Adrenal gland (tissue), 12 donors: ENCODE results near the gene LMTK2. TPM values are rescaled to one million over a fixed set of nuclear protein-coding genes. Genes with fewer than 3 reads are reported as not detected.

Source experiments
- DNase-seq, 7 donors: peaks; one replicate each; pipeline ENCODE4 v3.0.0-alpha.2; 2019 to 2020
- H3K27ac ChIP-seq, 5 donors: fragments of 200-600 bp; sonication (generic) in 4 of 5; 1 replicate in 3 of 5; 2 replicates in 2 of 5; pipeline versions ENCODE4 v1.5.1 to v1.8.0; 2016 to 2020; ENCODE audit warnings: mild to moderate bottlenecking in 1 of 5
- H3K27me3 ChIP-seq: fragments of 200-600 bp; 2 replicates; pipeline ENCODE4 v1.8.0; 2021
- H3K36me3 ChIP-seq, 2 donors: fragments of 200-600 bp; replicated peaks in 1 of 2; 1 replicate in 1 of 2; 2 replicates in 1 of 2; pipeline versions ENCODE4 v1.5.1 to v1.8.0; 2018 to 2022
- H3K4me1 ChIP-seq, 2 donors: fragments of 200-600 bp; replicated peaks in 1 of 2; 1 replicate in 1 of 2; 2 replicates in 1 of 2; pipeline versions ENCODE4 v1.5.1 to v1.8.0; 2018 to 2021
- H3K4me3 ChIP-seq, 4 donors: fragments of 200-600 bp; sonication (generic) in 3 of 4; one replicate each; pipeline ENCODE4 v1.5.1; 2016 to 2018
- H3K9me3 ChIP-seq, 3 donors: fragments of 200-600 bp; sonication (generic) in 1 of 3; replicated peaks in 1 of 3; 1 replicate in 2 of 3; 2 replicates in 1 of 3; pipeline versions ENCODE4 v1.5.1 to v1.8.0; 2016 to 2021
- CTCF ChIP-seq, 6 experiments: fragments of 450-650 bp in 4 of 6; fragments of 200-600 bp in 2 of 6; sonication (generic) in 1 of 6; IDR thresholded peaks; 1 replicate in 5 of 6; 2 replicates in 1 of 6; pipeline versions ENCODE4 v1.5.1 to v1.8.0; 2016 to 2021; ENCODE audit warnings: antibody characterized with exemption in 6 of 6, mild to moderate bottlenecking in 2 of 6, moderate library complexity in 1 of 6
- POLR2A ChIP-seq, 2 donors: fragments of 450-650 bp; IDR thresholded peaks; one replicate each; pipeline ENCODE4 v1.6.1; 2017; ENCODE audit warnings: antibody characterized with exemption in 2 of 2, mild to moderate bottlenecking in 2 of 2, moderate library complexity in 1 of 2
- WGBS, 4 donors: extraction: QIAGEN DNeasy Blood & Tissue Kit in 2 of 4; methylation state at CpG; one replicate each; pipeline versions ENCODE4 v1.1.5 to v1.1.7; 2013 to 2017; 5-methylcytosine and 5-hydroxymethylcytosine counted together
- intact Hi-C, 2 donors: fragments of 100-400 bp; cut with DNase I; formaldehyde crosslinking; loops; one replicate each; pipeline versions ENCODE4 v1.14.1 to v1.15.0; 2022 to 2023
- polyA plus RNA-seq, 3 donors: library from polyadenylated mRNA; stranded (reverse); fragments of 200-250 nt in 2 of 3; fragments of 350-450 nt in 1 of 3; fragmentation: Illumina TruSeq in 1 of 3; extraction: RNeasy Lipid Tissue Mini Kit (QIAGEN cat#74804) in 1 of 3; gene quantifications; one replicate each; pipeline ENCODE4 v1.2.3, GENCODE V29; 2013 to 2014
- total RNA-seq, 9 donors: library from RNA; depleted of rRNA in 4 of 9; stranded (reverse); fragments of >200 nt in 4 of 9; fragments of 120-200 nt in 1 of 9; fragmentation: NEBNext Ultra II Directional in 1 of 9; extraction: Animal tissue kit (Norgen Biotek cat#: 25700) in 1 of 9; gene quantifications; one replicate each; pipeline versions ENCODE4 v1.1.0 to v1.2.4, GENCODE V29; 2013 to 2023
- donor health status: healthy with polysubstance abuse.
- donor health status: Bipolar disorder and iron deficiency.
- donor health status: DM: yes; HTN: yes; CAD: no.
- donor health status: DM: no; HTN: no; CAD: no.
- donor health status: DM: no; HTN: no; CAD: no.
- donor health status: DM: yes; HTN: yes; CAD: no.

LMTK2 gene
- total and polyA plus RNA-seq, 12 donors: 3.4 to 36.2 (median 22.4) TPM

DNA sequence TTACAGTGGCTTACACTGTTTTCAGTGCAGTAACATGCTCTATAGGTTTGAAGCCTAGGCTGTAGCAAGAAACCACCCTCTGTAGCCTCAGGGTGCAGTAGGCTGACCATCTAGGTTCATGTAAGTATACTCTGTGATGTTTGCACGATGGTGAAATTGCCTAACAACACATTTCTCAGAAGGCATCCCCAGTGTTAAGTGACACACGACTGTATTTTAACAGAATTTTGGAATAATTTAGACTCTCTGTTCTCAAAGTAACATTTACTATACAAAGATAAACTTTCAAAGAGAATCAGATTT, 60.0 kb downstream of the LMTK2 start:
- intact Hi-C loops: loop anchor here in 1 of 2 donors (5.0 kb wide), 1 partner anchor 144 kb away; no protein-coding TSS in a partner anchor
- no peak for TF ChIP-seq CTCF (IDR thresholded peaks at IDR 0.05)
- no peak for TF ChIP-seq POLR2A (IDR thresholded peaks at IDR 0.05)

GRCh38 chr7:98167653-98168052, 61.0 kb downstream of the LMTK2 start:
- DNase-seq: no peak
- H3K36me3 ChIP-seq: peaks cover 0 to 12% of the 10 kb centered on the region in 2 donors
- H3K27me3 ChIP-seq: no peaks in the 10 kb centered on the region
- TF ChIP-seq POLR2A (IDR thresholded peaks at IDR 0.05) (no peak), CTCF (IDR thresholded peaks at IDR 0.05) (no peak)
- peaks cover 8 to 12% of the 10 kb centered on the region in 2 donors for H3K4me1 ChIP-seq
- intact Hi-C loops: loop anchor here (1.0 to 5.0 kb wide), 4 partner anchors 61 to 145 kb away; partner anchors contain the start of gene LMTK2 (in 2 of the 2)
- no peak overlapping the region for H3K27ac ChIP-seq
- 90 to 95% (median 92%) methylated on average over 15 of the region's 15 CpGs for WGBS, 4 donors
- H3K9me3 ChIP-seq: no peaks in the 10 kb centered on the region
- H3K4me3 ChIP-seq: no peak overlapping the region

More for the DNA sequence above, 60.0 kb downstream of the LMTK2 start:
- H3K4me3 ChIP-seq: no peak overlapping the region
- no peaks in the 10 kb centered on the region for H3K27me3 ChIP-seq
- H3K4me1 ChIP-seq: peaks cover 8 to 12% of the 10 kb centered on the region in 2 donors
- DNase-seq: no peak
- WGBS, 4 donors: 64 to 82% (median 72%) methylated on average over 2 of the region's 2 CpGs
- H3K36me3 ChIP-seq: peaks cover 0 to 2% of the 10 kb centered on the region in 2 donors
- H3K9me3 ChIP-seq: no peaks in the 10 kb centered on the region
- H3K27ac ChIP-seq: no peak overlapping the region

DNA sequence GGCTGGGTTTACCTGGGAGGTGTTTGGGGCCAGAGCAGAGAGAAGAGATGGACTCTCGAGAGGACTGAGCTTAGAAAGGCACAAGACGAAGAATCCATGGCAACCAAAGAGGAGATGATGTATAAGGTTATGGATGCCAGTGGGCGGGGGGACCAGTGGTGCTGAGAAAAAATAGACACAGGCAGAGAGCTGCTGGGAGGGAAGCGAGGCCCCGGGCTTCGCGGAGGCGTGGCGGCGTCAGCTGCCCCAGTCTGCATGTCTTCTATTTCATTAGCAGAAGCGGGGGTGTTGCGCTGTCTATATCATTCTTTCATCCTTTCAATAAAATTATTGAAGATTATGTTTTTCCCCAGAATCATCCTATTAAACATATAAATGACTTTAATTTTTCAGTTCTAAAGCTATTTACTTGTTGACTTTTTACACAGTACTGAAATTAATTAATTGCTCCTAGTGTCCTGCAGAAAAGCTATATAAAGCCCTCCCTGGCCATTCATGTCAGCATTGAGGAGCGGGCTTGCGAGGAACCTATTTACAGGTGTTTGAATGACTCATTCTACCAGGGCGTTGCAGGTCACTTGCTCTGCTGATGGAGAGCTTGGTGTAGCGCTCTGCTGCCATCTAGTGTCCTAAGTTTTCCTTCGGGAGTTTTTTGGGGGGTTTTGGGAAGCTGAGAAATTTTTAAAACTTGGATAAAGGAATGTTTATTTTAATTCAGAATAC, 61.7 kb downstream of the LMTK2 start:
- 60 to 66% (median 63%) methylated on average over 17 of the region's 17 CpGs for WGBS, 4 donors
- H3K27ac ChIP-seq: no peak overlapping the region
- peaks cover 8 to 12% of the 10 kb centered on the region in 2 donors for H3K4me1 ChIP-seq
- no peaks in the 10 kb centered on the region for H3K9me3 ChIP-seq
- intact Hi-C loops: loop anchor here (1.0 to 5.0 kb wide), 4 partner anchors 62 to 146 kb away; partner anchors contain the start of gene LMTK2 (in 2 of the 2)
- peak; percentile 45 to 85 (median 64) for DNase-seq
- no peak overlapping the region for H3K4me3 ChIP-seq
- peaks cover 0 to 18% of the 10 kb centered on the region in 2 donors for H3K36me3 ChIP-seq
- H3K27me3 ChIP-seq: no peaks in the 10 kb centered on the region
- TF ChIP-seq POLR2A (IDR thresholded peaks at IDR 0.05) (no peak), CTCF (IDR thresholded peaks at IDR 0.05) (peak; percentile 75 to 91 (median 84))

DNA sequence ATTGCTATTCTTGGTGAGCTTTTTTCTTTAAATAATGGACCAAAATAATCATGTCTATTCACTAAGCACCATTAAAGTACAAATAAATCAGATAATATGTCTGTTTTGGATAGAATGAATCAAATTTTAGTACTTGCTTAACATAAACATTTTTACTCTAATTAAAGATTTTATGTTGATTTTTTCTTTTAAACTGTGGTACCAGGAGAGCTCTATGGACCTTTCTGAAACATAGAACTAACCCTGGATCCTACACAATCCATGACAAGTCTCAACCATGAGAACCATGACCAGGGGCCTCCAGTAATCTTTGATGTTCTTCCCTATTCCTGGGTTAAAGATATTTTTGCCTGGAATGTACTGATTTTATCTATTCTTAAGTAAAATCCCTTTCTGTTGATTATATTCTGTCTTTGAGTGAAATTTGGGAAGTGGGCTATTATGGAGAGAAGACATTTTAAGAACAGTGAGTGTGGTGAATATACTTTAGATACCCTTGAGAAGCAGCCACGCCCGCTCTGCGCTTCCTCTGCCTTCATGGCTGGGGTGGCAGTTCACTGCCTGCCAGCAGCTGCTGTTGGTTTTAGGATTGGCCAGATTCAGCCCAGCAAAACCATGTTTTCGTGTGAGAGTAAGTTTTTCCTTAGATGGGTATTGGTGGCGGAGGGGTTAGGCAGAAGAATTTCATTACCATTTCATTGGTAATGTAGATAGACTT, 62.4 kb downstream of the LMTK2 start:
- intact Hi-C loops: loop anchor here (1.0 to 5.0 kb wide), 4 partner anchors 62 to 147 kb away; partner anchors contain the start of gene LMTK2 (in 2 of the 2)
- Histone ChIP-seq H3K27ac (no peak overlapping the region), H3K4me1 (peaks cover 7 to 8% of the 10 kb centered on the region in 2 donors), H3K9me3 (no peaks in the 10 kb centered on the region), H3K27me3 (no peaks in the 10 kb centered on the region), H3K36me3 (peaks cover 0 to 18% of the 10 kb centered on the region in 2 donors), H3K4me3 (no peak overlapping the region)
- WGBS, 4 donors: 87 to 92% (median 91%) methylated on average over 5 of the region's 5 CpGs
- DNase-seq: no peak
- no peak for TF ChIP-seq POLR2A (IDR thresholded peaks at IDR 0.05)
- TF ChIP-seq CTCF (IDR thresholded peaks at IDR 0.05): peak in 2 of 6 experiments; percentile 4 to 9
